Kasumi-1 (cell line): ENCODE measurements around the gene CA10.

Experiments used
- DNase-seq, 2 experiments: peaks; one replicate each; lab custom pipeline; 2025; lab: John Stamatoyannopoulos, UW

Gene CA10

GRCh38 chr17:52147431-52147830 lies 11.1 kb downstream of the CA10 start:
- DNase-seq: no peak

- DNase-seq: no peak
Observed at GRCh38 chr17:52145476-52145875, 13.0 kb downstream of the CA10 start.

- DNase-seq: no peak
Observed at GRCh38 chr17:52143542-52143941, 15.0 kb downstream of the CA10 start.

GRCh38 chr17:52140601-52141000 lies 17.9 kb downstream of the CA10 start:
- no peak for DNase-seq

- no peak for DNase-seq
Observed at GRCh38 chr17:52138752-52139151, 19.8 kb downstream of the CA10 start.

GRCh38 chr17:52138350-52138749 lies 20.2 kb downstream of the CA10 start:
- no peak for DNase-seq

GRCh38 chr17:52136166-52136565 lies 22.3 kb downstream of the CA10 start:
- DNase-seq: no peak

- DNase-seq: no peak
Observed at GRCh38 chr17:52134641-52135040, 23.9 kb downstream of the CA10 start.

GRCh38 chr17:52128721-52129120 lies 29.8 kb downstream of the CA10 start:
- DNase-seq: no peak

GRCh38 chr17:52124993-52125392 lies 33.5 kb downstream of the CA10 start:
- no peak for DNase-seq

- no peak for DNase-seq
Observed at GRCh38 chr17:52124561-52124960, 34.0 kb downstream of the CA10 start.

- no peak for DNase-seq
Observed at GRCh38 chr17:52120465-52120864, 38.0 kb downstream of the CA10 start.

GRCh38 chr17:52110923-52111581 lies 47.5 kb downstream of the CA10 start:
- DNase-seq: no peak

GRCh38 chr17:52106638-52107261 lies 51.8 kb downstream of the CA10 start:
- peak; percentile 67 to 73 for DNase-seq

- no peak for DNase-seq
Observed at GRCh38 chr17:52106072-52106471, 52.4 kb downstream of the CA10 start.

GRCh38 chr17:52105591-52105990 lies 52.9 kb downstream of the CA10 start:
- no peak for DNase-seq

GRCh38 chr17:52096056-52096455 lies 62.5 kb downstream of the CA10 start:
- no peak for DNase-seq

GRCh38 chr17:52084176-52084575 lies 74.3 kb downstream of the CA10 start:
- no peak for DNase-seq

GRCh38 chr17:52079496-52079895 lies 79.0 kb downstream of the CA10 start:
- no peak for DNase-seq

- no peak for DNase-seq
Observed at GRCh38 chr17:52071712-52072111, 86.8 kb downstream of the CA10 start.

GRCh38 chr17:52064791-52065211 lies 93.7 kb downstream of the CA10 start:
- DNase-seq: no peak

GRCh38 chr17:52049496-52049895 lies 109.0 kb downstream of the CA10 start:
- no peak for DNase-seq

- no peak for DNase-seq
Observed at GRCh38 chr17:52049051-52049450, 109.5 kb downstream of the CA10 start.
